Left lung (tissue), 10 donors: ENCODE results near the gene AK2. TPM values are rescaled to one million over a fixed set of nuclear protein-coding genes. Genes with fewer than 3 reads are reported as not detected.
A peak's percentile ranks its signal among the peaks of the same experiment; 100 is the strongest.
"Not testable (repeated sequence)": the region's sequence is repeated elsewhere in the genome, so short reads cannot be mapped to it uniquely, and the experiment has no call there.

Experiments used
- ATAC-seq: fragments of 200-7000 bp; cut with Tn5 transposase; one replicate; pipeline ENCODE4 v1.9.1; 2020; ENCODE audit warnings: moderate library complexity
- DNase-seq, 4 donors: peaks; one replicate each; pipeline ENCODE4 v3.0.0-alpha.2; 2013 to 2020
- H3K27ac ChIP-seq, 2 donors: fragments of 200-600 bp; sonication (generic) in 1 of 2; one replicate each; pipeline versions ENCODE4 v1.5.0 to v1.8.0; 2020 to 2021
- H3K27me3 ChIP-seq, 2 donors: fragments of 200-600 bp; sonication (generic) in 1 of 2; one replicate each; pipeline versions ENCODE4 v1.5.0 to v1.8.0; 2020 to 2021
- H3K36me3 ChIP-seq, 2 donors: fragments of 200-600 bp; sonication (generic) in 1 of 2; one replicate each; pipeline versions ENCODE4 v1.5.0 to v1.8.0; 2020 to 2021
- H3K4me1 ChIP-seq, 2 donors: fragments of 200-600 bp; one replicate each; pipeline ENCODE4 v1.8.0; 2021
- H3K4me3 ChIP-seq, 2 donors: fragments of 200-600 bp; sonication (generic) in 1 of 2; one replicate each; pipeline versions ENCODE4 v1.5.0 to v1.8.0; 2020 to 2021; ENCODE audit warnings: mild to moderate bottlenecking in 1 of 2
- H3K9me3 ChIP-seq, 2 donors: fragments of 200-600 bp; sonication (generic) in 1 of 2; one replicate each; pipeline versions ENCODE4 v1.5.0 to v1.8.0; 2020 to 2021
- intact Hi-C, 2 donors: fragments of 100-400 bp; cut with DNase I; formaldehyde crosslinking; loops; one replicate each; pipeline versions ENCODE4 v1.11.2 to v1.14.2; 2022
- polyA plus RNA-seq, 6 donors: library from polyadenylated mRNA; unstranded; fragments of 120-200 nt; gene quantifications; one replicate each; pipeline ENCODE4 v1.2.1, GENCODE V29; 2013; ENCODE audit not compliant: insufficient read length in 6 of 6
- total RNA-seq, 2 donors: library from RNA; stranded (reverse); fragmentation: NEBNext Ultra II Directional; extraction: Animal tissue kit (Norgen Biotek cat#: 25700); gene quantifications; one replicate each; pipeline ENCODE4 v1.2.1, GENCODE V29; 2021
- TF ChIP-seq, protein P1 (sequence below), 2 donors: fragments of 200-600 bp; sonication (generic) in 1 of 2; IDR thresholded peaks; one replicate each; pipeline versions ENCODE4 v1.5.0 to v1.8.0; 2021; ENCODE audit warnings: antibody characterized with exemption in 2 of 2
- donor health status: DM: no; HTN: yes; CAD: no.
- donor health status: DM: no; HTN: no; CAD: no.

AK2 gene
- total and polyA plus RNA-seq, 8 donors = 119 to 188 (median 165) TPM

DNA sequence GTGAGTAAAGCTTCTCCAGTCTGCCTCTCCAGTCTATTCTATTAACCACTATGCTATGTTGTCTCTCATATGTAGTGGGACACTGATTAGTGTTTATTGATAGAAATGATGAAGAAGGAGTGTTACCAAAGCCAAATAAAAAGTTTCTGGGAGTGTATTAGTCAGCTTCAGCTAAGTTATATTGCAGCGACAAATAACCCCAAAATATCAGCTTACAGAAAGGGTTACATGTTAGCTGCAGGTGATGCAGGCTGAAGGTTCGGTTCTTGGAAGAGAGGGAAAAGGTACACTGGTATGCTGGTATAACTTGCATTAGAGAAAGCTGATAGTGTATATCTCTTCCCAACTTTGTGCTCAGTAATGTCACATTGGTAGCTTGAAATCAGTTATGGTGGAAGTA, 10.6 kb upstream of the AK2 start:
- Histone ChIP-seq H3K4me3 (no peak overlapping the region), H3K9me3 (no peaks in the 10 kb centered on the region), H3K27ac (no peak overlapping the region), H3K4me1 (peaks cover 0 to 35% of the 10 kb centered on the region in 2 donors), H3K27me3 (no peaks in the 10 kb centered on the region), H3K36me3 (no peaks in the 10 kb centered on the region)
- intact Hi-C loops = no loop called here
- ATAC-seq (no peak), DNase-seq (no peak)
- TF ChIP-seq, protein P1, sequence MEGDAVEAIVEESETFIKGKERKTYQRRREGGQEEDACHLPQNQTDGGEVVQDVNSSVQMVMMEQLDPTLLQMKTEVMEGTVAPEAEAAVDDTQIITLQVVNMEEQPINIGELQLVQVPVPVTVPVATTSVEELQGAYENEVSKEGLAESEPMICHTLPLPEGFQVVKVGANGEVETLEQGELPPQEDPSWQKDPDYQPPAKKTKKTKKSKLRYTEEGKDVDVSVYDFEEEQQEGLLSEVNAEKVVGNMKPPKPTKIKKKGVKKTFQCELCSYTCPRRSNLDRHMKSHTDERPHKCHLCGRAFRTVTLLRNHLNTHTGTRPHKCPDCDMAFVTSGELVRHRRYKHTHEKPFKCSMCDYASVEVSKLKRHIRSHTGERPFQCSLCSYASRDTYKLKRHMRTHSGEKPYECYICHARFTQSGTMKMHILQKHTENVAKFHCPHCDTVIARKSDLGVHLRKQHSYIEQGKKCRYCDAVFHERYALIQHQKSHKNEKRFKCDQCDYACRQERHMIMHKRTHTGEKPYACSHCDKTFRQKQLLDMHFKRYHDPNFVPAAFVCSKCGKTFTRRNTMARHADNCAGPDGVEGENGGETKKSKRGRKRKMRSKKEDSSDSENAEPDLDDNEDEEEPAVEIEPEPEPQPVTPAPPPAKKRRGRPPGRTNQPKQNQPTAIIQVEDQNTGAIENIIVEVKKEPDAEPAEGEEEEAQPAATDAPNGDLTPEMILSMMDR (IDR thresholded peaks at IDR 0.05) = no peak

- intact Hi-C loops, H3K27me3 ChIP-seq, ATAC-seq, H3K9me3 ChIP-seq, H3K4me3 ChIP-seq, DNase-seq, H3K36me3 ChIP-seq: not testable (repeated sequence)
- H3K27ac ChIP-seq = peak overlapping the region in 1 of 2 donors; percentile 65
- peaks cover 0 to 35% of the 10 kb centered on the region in 2 donors for H3K4me1 ChIP-seq
Measured at GRCh38 chr1:33046234-33046633, 9.6 kb upstream of the AK2 start.

DNA sequence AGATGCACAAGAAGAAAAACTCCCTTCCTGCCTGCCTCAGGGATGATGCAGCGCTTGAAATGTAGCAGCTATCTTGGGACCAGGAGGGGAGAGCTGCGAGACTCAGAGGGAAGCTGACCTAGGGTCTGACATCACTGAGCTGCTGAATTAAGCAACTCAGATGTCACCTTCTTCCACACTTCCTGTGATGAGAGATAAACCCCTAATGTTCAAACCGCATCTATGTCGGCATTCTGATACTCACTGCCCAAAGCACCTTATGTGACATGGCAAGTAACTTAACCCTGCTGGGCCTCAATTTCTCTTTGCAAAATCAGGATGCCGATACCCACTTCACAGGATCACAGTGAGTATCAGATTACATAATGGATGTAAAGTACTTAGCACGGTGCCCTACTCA, 9.1 kb upstream of the AK2 start:
- peaks cover 0 to 34% of the 10 kb centered on the region in 2 donors for H3K4me1 ChIP-seq
- no peaks in the 10 kb centered on the region for H3K9me3 ChIP-seq
- no peak overlapping the region for H3K4me3 ChIP-seq
- TF ChIP-seq, protein P1 (IDR thresholded peaks at IDR 0.05) = no peak
- peak; percentile 47 for ATAC-seq
- H3K27ac ChIP-seq = peak overlapping the region in 1 of 2 donors; percentile 65
- no peaks in the 10 kb centered on the region for H3K36me3 ChIP-seq
- H3K27me3 ChIP-seq = no peaks in the 10 kb centered on the region
- intact Hi-C loops = no loop called here
- no peak for DNase-seq

DNA sequence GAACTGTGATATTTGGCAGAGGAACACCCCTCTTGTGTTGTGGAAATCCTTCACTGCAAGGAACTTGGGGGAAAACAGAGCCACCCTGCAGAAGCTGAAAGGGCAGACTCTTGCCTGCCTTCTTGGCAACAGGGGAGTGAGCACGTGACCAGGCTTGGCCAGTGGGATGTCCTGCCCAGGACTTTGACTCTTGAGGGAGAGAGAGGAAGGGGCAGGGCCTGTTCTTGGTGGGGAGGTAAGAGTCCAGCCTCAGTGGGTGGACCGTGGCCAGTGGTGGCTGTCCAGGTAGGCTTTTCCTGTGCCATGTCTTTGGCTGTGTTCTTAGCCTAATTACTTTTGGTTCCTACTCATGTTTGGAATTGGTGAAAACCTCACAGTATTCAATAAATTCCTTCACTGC, 8.6 kb upstream of the AK2 start:
- intact Hi-C loops = no loop called here
- no peaks in the 10 kb centered on the region for H3K9me3 ChIP-seq
- TF ChIP-seq, protein P1 (IDR thresholded peaks at IDR 0.05) = no peak
- H3K27ac ChIP-seq = peak overlapping the region in 1 of 2 donors; percentile 65
- H3K4me3 ChIP-seq = no peak overlapping the region
- no peaks in the 10 kb centered on the region for H3K27me3 ChIP-seq
- DNase-seq (peak in 1 of 4 donors; percentile 81), ATAC-seq (peak; percentile 37)
- no peaks in the 10 kb centered on the region for H3K36me3 ChIP-seq
- H3K4me1 ChIP-seq = peaks cover 0 to 32% of the 10 kb centered on the region in 2 donors

GRCh38 chr1:33043267-33044092, 6.8 kb upstream of the AK2 start:
- Histone ChIP-seq H3K4me1 (peaks cover 0 to 33% of the 10 kb centered on the region in 2 donors), H3K36me3 (no peaks in the 10 kb centered on the region), H3K27ac (no peak overlapping the region), H3K4me3 (no peak overlapping the region), H3K9me3 (no peaks in the 10 kb centered on the region), H3K27me3 (no peaks in the 10 kb centered on the region)
- no peak for DNase-seq
- intact Hi-C loops = no loop called here
- ATAC-seq = no peak
- TF ChIP-seq, protein P1 (IDR thresholded peaks at IDR 0.05) = no peak
